DND-41 (cell line): ENCODE data around the gene PSMF1.

ENCODE experiments used
- ATAC-seq: fragments of 200-7000 bp; cut with Tn5 transposase; 3 replicates; pipeline ENCODE4 v1.9.1; 2021; ENCODE audit warnings: low read depth; ENCODE audit not compliant: insufficient read depth
- DNase-seq: peaks from one replicate; pipeline ENCODE4 v3.0.0-alpha.2; 2020
- H2AFZ ChIP-seq: 2 replicates; pipeline ENCODE4 v1.6.0; 2012; ENCODE audit warnings: low read depth, low read length
- H3K27ac ChIP-seq: 2 replicates; pipeline ENCODE4 v1.5.1; 2012; ENCODE audit warnings: low read length, inconsistent platforms
- H3K27me3 ChIP-seq: fragments of 200-600 bp; sonication (generic); 2 replicates; pipeline ENCODE4 v1.6.0; 2012; ENCODE audit warnings: low read length, mild to moderate bottlenecking, inconsistent platforms; ENCODE audit not compliant: insufficient read depth, poor library complexity
- H3K36me3 ChIP-seq: 2 replicates; pipeline ENCODE4 v1.5.1; 2012; ENCODE audit warnings: low read length, inconsistent platforms; ENCODE audit not compliant: insufficient read depth
- H3K4me1 ChIP-seq: 2 replicates; pipeline ENCODE4 v1.5.1; 2012; ENCODE audit warnings: mild to moderate bottlenecking, low read length; ENCODE audit not compliant: insufficient read depth
- H3K4me2 ChIP-seq: 2 replicates; pipeline ENCODE4 v1.6.0; 2012; ENCODE audit warnings: mild to moderate bottlenecking, moderate library complexity, low read length, inconsistent platforms; ENCODE audit not compliant: insufficient read depth
- H3K4me3 ChIP-seq, 2 experiments: fragments of 200-600 bp in 1 of 2; shearing (Covaris generic) in 1 of 2; 2 replicates each; pipeline ENCODE4 v1.5.1; 2012 to 2016; ENCODE audit warnings: inconsistent platforms in 2 of 2, low read length in 2 of 2, mild to moderate bottlenecking in 2 of 2, low read depth in 1 of 2, moderate library complexity in 1 of 2
- H3K79me2 ChIP-seq: 2 replicates; pipeline ENCODE4 v1.6.0; 2012; ENCODE audit warnings: low read length, inconsistent platforms; ENCODE audit not compliant: insufficient read depth
- H3K9ac ChIP-seq: 2 replicates; pipeline ENCODE4 v1.6.0; 2012; ENCODE audit warnings: low read depth, mild to moderate bottlenecking, inconsistent platforms, low read length, moderate library complexity
- H3K9me3 ChIP-seq: 2 replicates; pipeline ENCODE4 v1.5.1; 2012; ENCODE audit warnings: low read length, moderate library complexity, mild to moderate bottlenecking, inconsistent platforms; ENCODE audit not compliant: insufficient read depth, severe bottlenecking
- H4K20me1 ChIP-seq: 2 replicates; pipeline ENCODE4 v1.6.0; 2012; ENCODE audit warnings: low read length; ENCODE audit not compliant: insufficient read depth
- CTCF ChIP-seq: IDR thresholded peaks from 2 replicates; pipeline ENCODE4 v1.5.1; 2012; ENCODE audit warnings: borderline replicate concordance, low read length, moderate library complexity, mild to moderate bottlenecking; ENCODE audit not compliant: poor library complexity, severe bottlenecking; ENCODE audit errors: extremely low read depth
- EZH2 ChIP-seq: IDR thresholded peaks from 3 replicates; pipeline ENCODE4 v1.6.1; 2012; ENCODE audit warnings: borderline replicate concordance, low read depth, mild to moderate bottlenecking, moderate library complexity, low read length, inconsistent platforms; ENCODE audit not compliant: severe bottlenecking

The PSMF1 gene

GRCh38 chr20:1196634-1197033 lies 78.2 kb downstream of the PSMF1 start:
- Histone ChIP-seq H4K20me1 (0 out of 2 replicates have a peak, but pooled peaks cover 4% of the 10 kb centered on the region), H3K27me3 (no peaks in the 10 kb centered on the region), H3K4me2 (no peak overlapping the region), H3K36me3 (no peaks in the 10 kb centered on the region), H3K9ac (no peak overlapping the region), H3K9me3 (peaks cover 2% of the 10 kb centered on the region), H3K27ac (no peak overlapping the region), H3K79me2 (no peaks in the 10 kb centered on the region), H3K4me1 (no peaks in the 10 kb centered on the region), H3K4me3 (no peak overlapping the region), H2AFZ (no peak overlapping the region)
- no peak for DNase-seq
- no peak for ATAC-seq
- TF ChIP-seq EZH2 (no peak), CTCF (no peak)

- H2AFZ ChIP-seq, result no peak overlapping the region
- DNase-seq (no peak), ATAC-seq (no peak)
- H3K9me3 ChIP-seq, result peaks cover 2% of the 10 kb centered on the region
- H3K27ac ChIP-seq, result no peak overlapping the region
- H3K9ac ChIP-seq, result no peak overlapping the region
- H3K4me1 ChIP-seq, result no peaks in the 10 kb centered on the region
- no peak overlapping the region for H3K4me2 ChIP-seq
- no peak for TF ChIP-seq EZH2
- TF ChIP-seq CTCF, result no peak
- H3K4me3 ChIP-seq, result no peak overlapping the region
- no peaks in the 10 kb centered on the region for H3K36me3 ChIP-seq
- no peaks in the 10 kb centered on the region for H3K27me3 ChIP-seq
- no peaks in the 10 kb centered on the region for H3K79me2 ChIP-seq
- H4K20me1 ChIP-seq, result 0 out of 2 replicates have a peak, but pooled peaks cover 4% of the 10 kb centered on the region
Observed at GRCh38 chr20:1197801-1198200, 79.4 kb downstream of the PSMF1 start.

GRCh38 chr20:1198751-1199150 lies 80.3 kb downstream of the PSMF1 start:
- Histone ChIP-seq H3K4me3 (no peak overlapping the region), H4K20me1 (0 out of 2 replicates have a peak, but pooled peaks cover 4% of the 10 kb centered on the region), H2AFZ (no peak overlapping the region), H3K9ac (no peak overlapping the region), H3K9me3 (peaks cover 2% of the 10 kb centered on the region), H3K4me2 (no peak overlapping the region), H3K27me3 (no peaks in the 10 kb centered on the region), H3K4me1 (no peaks in the 10 kb centered on the region), H3K79me2 (no peaks in the 10 kb centered on the region), H3K27ac (no peak overlapping the region), H3K36me3 (no peaks in the 10 kb centered on the region)
- ATAC-seq (no peak), DNase-seq (no peak)
- TF ChIP-seq CTCF (no peak), EZH2 (no peak)
